ENCODE data around the gene KCNJ16.

Gene KCNJ16

GRCh38 chr17:70132505-70132904, 57.5 kb downstream of the KCNJ16 start:
- DNase-seq = no peak

GRCh38 chr17:70134042-70134441, 59.0 kb downstream of the KCNJ16 start:
- no peak for DNase-seq

- DNase-seq = no peak
Observed at GRCh38 chr17:70134777-70135176, 59.8 kb downstream of the KCNJ16 start.

- no peak for DNase-seq
Observed at GRCh38 chr17:70136131-70136530, 61.1 kb downstream of the KCNJ16 start.

- no peak for DNase-seq
Observed at GRCh38 chr17:70137451-70138230, 62.6 kb downstream of the KCNJ16 start.

- no peak for DNase-seq
Observed at GRCh38 chr17:70138291-70138865, 63.4 kb downstream of the KCNJ16 start.

GRCh38 chr17:70139449-70139993, 64.5 kb downstream of the KCNJ16 start:
- DNase-seq = no peak

- no peak for DNase-seq
Observed at GRCh38 chr17:70144260-70144846, 69.3 kb downstream of the KCNJ16 start.

GRCh38 chr17:70153210-70153609, 78.2 kb downstream of the KCNJ16 start:
- DNase-seq = no peak

GRCh38 chr17:70157151-70157550, 82.1 kb downstream of the KCNJ16 start:
- DNase-seq = no peak

GRCh38 chr17:70158180-70158579, 83.2 kb downstream of the KCNJ16 start:
- no peak for DNase-seq

GRCh38 chr17:70158591-70158990, 83.6 kb downstream of the KCNJ16 start:
- DNase-seq = no peak

- no peak for DNase-seq
Observed at GRCh38 chr17:70159980-70160379, 85.0 kb downstream of the KCNJ16 start.

GRCh38 chr17:70161519-70161918, 86.5 kb downstream of the KCNJ16 start:
- DNase-seq = no peak

- DNase-seq = no peak
Observed at GRCh38 chr17:70165383-70165782, 90.4 kb downstream of the KCNJ16 start.

GRCh38 chr17:70166615-70167014, 91.6 kb downstream of the KCNJ16 start:
- no peak for DNase-seq

- DNase-seq = peak in 1 of 2 experiments; percentile 29
Observed at GRCh38 chr17:70168044-70168976, 93.3 kb downstream of the KCNJ16 start.

- peak; percentile 48 to 63 for DNase-seq
Observed at GRCh38 chr17:70168977-70169708, 94.1 kb downstream of the KCNJ16 start, which contains the start of gene KCNJ2. TSS of gene KCNJ2 (plus strand) at chr17:70169532. CDS start at chr17:70175040, 5,508 bp downstream.

- no peak for DNase-seq
Observed at GRCh38 chr17:70169709-70170597, 94.9 kb downstream of the KCNJ16 start.

- DNase-seq = no peak
Observed at GRCh38 chr17:70171159-70171558, 96.1 kb downstream of the KCNJ16 start.

GRCh38 chr17:70172449-70172848, 97.4 kb downstream of the KCNJ16 start:
- DNase-seq = no peak

Measured in NCI-H187 (cell line).